OCI-M1 (cell line): Measurements from ENCODE around the gene CFAP99.
"Not testable (repeated sequence)": the region's sequence is repeated elsewhere in the genome, so short reads cannot be mapped to it uniquely, and the experiment has no call there.

Experiments
- DNase-seq: peaks from one replicate; lab custom pipeline; 2025; lab: John Stamatoyannopoulos, UW

CFAP99 gene

DNA sequence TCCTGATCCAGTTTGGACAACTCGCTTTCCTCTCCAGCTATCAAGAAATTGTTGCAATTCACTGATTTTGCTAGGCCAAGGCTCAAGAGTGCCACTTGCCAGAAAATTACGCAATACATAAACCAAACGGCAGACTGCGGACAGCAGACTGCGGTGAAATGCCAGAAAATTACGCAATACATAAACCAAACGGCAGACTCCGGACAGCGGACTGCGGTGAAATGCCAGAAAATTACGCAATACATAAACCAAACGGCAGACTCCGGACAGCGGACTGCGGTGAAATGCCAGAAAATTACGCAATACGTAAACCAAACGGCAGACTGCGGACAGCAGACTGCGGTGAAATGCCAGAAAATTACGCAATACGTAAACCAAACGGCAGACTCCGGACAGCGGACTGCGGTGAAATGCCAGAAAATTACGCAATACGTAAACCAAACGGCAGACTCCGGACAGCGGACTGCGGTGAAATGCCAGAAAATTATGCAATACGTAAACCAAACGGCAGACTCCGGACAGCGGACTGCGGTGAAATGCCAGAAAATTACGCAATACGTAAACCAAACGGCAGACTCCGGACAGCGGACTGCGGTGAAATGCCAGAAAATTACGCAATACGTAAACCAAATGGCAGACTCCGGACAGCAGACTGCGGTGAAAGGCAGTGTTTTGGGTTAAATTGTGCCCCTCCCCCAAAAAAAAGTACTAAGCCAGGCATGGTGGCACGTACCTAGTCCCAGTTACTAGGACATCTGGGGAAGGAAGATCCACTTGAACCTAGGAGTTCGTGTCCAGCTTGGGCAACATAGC lies 11.4 kb downstream of the CFAP99 start:
- DNase-seq: not testable (repeated sequence)

- DNase-seq: no peak
These were observed 13.2 kb downstream of the CFAP99 start for GRCh38 chr4:2432004-2432403.

DNA sequence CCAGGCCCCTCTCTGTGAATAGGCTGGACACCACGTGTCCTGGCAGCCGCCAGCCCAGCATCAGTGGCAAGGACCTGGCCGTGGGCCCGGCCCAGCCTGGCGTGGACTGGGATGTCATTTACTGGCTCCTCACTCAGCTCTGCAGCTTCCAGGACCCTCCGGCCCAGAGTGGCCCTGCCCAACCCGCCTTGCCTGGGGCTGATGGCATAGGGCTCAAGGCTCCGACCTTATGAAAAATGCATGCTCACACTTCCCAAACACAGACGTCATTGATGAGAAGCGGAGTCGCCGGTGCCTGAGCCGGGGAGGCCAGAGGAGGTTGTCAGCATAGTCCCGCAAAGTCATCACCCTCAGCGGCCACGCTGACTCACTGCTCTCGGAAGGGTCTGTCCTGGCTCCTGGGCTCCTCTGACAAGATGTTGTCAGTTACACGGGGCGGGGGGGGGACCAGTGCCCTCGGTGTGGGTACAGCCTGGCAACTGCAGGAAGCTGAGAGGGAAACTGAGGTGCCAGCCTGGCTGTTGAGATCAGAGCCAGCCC lies 14.3 kb downstream of the CFAP99 start:
- peak; percentile 47 for DNase-seq

- no peak for DNase-seq
These were observed 15.0 kb downstream of the CFAP99 start for GRCh38 chr4:2433609-2434350.

DNA sequence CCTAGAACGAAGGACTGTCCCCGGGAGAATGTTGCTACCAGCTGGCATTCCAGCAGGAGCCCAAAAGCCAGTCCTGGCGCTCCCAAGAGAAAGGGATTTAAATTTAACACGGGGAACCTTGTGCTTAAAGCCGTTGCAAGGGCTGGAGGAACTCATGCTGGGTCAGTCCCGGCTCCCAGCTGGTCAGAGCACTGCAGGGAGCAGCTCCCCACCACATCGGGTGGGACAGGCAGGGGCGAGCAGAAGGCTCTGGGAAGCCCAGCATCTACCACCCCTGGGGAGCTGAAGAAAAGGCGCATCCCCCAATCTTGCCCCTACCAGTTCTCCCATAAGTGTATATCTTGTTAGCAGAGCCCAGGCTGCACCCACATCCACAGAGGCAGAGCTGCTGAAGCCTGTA lies 15.7 kb downstream of the CFAP99 start:
- no peak for DNase-seq

- DNase-seq: peak; percentile 23
These were observed 17.5 kb downstream of the CFAP99 start for GRCh38 chr4:2436301-2436700.

GRCh38 chr4:2436761-2437474 lies 18.2 kb downstream of the CFAP99 start:
- DNase-seq: no peak

GRCh38 chr4:2437475-2438215 lies 18.9 kb downstream of the CFAP99 start:
- no peak for DNase-seq

DNA sequence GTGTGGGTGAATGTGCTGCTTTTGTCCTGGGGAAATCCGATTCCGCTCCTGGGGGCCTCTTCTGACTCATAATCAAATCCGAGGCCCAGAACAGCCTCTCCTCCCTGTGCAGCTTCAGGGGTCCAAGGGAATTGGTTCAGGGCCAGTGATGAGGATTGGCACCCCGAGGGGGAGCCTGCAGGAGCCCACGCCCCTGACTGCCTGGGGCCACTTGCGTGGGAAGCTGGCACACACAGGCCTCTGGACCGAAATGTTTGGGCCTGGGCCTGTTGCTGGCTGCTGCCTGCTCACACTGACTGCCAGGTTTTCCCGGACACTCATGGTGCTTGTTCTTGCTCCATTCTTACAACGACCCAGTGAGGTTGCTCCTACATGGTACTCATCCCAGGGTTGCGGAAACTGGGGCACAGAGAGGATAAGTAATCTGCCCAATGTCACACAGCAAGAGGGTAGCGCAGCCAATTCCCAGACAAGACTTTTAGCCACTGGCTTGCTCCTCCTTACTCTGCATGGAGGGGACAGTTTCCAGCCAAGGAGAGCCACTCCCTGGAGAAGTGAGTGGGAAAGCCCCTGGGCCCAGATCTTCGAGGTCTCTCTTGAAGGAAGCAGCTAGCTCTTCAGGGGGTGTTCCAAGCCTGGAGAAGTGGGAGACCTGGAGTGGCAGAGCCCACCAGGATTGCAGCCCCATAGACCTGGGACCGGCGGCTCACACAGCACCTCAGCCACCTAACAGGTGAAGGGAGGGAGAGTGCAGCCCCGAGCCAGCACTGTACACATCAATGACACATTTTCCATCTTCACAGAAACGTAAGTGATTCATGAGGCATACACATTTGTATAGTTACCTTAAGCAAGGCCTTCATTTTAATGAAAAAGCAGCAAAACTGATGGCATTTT lies 20.3 kb downstream of the CFAP99 start:
- no peak for DNase-seq

- DNase-seq: peak; percentile 88
These were observed 22.8 kb downstream of the CFAP99 start for GRCh38 chr4:2441393-2442174.

DNA sequence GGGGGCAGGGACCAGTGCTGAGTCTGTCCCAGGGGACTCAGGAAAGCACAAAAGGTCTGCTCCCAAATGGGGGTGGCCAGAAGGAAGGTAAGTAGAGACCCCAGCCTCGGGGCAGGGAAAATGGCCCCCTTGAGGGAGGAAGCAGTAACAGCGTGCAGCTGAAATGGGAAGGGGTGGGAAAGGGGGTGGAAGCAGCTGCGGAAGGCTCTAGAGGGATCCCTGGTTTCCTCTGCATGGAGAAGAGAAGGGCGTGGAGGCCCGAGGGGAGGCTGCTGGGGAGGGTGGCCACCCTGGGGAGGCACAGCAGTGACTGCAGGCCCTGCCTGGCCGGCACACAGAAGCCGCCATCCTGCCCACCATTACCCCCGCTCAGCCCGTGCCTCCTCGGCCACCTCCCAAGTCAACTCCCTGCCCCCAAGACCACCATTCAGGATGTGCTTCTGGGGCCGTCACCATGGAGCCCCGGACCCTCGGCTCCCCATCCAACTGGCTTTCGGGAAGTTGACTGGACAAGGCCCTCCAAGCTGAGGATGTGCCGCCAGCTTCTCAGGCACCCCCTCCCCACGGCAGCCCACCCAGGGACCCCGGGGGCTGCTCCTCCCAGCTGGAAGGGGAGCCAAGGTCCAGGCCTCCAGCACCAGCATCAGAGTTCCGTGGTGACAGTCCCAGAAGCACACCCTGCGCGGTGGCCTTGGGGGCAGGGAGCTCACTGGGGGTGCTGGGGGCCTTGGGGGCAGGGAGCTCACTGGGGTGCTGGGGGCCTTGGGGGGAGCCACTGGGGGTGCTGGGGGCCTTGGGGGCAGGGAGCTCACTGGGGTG lies 23.6 kb downstream of the CFAP99 start:
- no peak for DNase-seq

DNA sequence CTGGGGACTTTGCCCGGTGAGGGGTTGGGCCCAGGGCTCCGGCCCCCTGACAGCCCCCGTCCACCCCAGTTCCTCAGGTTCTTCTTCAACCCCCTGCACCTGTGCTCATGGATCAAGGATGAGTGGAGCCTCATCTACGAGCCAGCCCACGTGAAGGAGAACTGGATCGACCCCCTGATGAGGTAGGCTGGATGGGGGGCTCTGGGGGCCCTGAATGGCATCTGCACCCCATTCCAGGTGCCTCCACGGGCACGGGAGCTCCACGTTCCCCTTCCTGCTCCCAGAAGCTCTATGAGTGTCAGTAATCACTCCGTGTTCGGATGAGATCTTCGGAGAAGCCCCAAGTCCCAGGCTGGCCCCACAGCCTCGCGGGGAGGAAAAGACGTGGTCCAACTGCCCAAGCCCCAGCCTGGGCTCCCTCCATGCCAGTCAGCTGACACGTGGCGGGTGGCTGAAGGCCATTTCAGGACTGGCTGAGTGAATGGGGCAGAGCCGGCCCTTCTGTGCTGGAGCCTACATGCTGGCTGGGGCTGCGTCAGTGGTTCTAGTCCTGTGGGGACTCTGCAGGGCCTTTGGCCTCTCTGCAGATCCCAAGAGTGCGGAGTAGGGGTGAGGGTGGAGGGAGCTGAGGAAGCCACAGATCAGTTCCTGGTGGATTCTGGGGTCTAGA lies 24.4 kb downstream of the CFAP99 start:
- no peak for DNase-seq

GRCh38 chr4:2443956-2444740 lies 25.4 kb downstream of the CFAP99 start:
- DNase-seq: no peak

DNA sequence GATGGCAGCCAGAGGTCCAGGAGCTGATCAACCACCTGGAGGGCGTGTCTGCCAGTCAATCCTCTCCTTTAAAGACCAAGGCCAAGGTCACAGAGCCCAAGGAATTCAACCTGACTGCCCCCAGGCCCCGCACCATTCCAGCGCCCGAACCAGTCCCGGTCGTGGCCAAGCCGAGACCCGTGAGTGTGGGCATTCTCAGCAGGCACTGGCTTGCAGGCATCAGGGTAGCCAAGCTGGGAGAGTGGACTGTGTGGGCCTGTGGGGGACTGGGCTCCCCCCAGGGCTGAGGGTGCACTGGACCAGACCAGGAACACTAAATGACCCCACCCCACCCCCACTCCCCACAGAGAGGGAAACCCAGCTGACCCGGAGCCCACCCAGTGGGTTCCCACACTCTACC lies 26.4 kb downstream of the CFAP99 start:
- DNase-seq: no peak

DNA sequence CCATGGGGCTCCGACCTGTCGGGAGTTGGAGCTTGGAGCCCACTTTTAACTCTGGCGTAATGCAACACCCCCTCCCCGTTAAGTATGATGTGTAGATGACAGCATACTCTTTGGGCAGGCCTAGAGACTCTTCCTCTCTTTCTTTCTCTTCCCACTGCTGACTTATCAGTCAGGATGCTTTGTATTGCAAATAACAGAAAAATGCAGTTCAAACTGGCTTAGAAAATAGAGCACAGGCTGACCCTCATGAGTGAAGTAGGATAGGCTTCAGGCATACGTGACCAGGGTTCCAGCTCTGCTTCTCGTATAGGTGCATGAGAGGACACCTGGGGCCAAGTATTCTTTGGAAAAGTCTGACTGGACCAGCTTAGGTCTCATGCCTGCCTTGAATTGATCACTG lies 26.8 kb downstream of the CFAP99 start:
- DNase-seq: no peak

DNA sequence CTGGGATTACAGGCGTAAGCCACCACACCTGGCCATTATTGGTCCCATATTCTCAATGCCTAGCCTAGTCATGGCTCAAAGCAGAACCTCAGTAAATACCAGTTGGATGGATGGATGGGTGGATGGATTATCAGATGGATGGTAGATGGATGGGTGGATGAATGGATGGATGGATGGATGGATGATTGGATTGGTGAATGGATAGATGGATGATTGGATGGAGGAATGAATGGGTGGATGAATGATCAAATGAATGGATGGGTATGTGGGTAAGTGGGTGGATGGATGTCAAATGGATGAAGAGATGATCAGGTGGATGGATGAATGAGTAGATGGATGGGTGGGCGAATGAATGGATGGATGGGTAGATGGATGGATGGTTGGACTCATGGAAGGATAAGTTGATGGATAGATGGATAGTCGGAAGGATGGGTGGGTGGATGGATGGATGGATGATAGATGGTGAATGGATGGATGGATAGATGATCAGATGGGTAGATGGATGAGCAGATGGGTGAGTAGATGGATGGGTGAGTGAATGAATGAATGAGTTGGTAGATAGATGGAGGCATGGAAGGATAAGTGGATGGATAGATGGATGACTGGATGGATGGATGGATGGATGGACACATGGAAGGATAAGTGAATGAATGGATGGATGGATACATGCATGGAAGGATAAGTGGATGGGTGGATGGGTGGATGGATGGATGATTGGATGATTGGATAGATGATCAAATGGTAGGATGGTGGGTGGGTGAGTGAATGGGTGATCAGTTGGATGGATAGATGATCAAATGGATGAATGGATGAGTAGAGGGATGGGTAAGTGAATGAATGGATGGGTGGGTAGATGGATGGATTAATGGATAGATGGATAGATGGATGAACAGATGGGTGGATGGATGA lies 28.2 kb downstream of the CFAP99 start:
- no peak for DNase-seq

DNA sequence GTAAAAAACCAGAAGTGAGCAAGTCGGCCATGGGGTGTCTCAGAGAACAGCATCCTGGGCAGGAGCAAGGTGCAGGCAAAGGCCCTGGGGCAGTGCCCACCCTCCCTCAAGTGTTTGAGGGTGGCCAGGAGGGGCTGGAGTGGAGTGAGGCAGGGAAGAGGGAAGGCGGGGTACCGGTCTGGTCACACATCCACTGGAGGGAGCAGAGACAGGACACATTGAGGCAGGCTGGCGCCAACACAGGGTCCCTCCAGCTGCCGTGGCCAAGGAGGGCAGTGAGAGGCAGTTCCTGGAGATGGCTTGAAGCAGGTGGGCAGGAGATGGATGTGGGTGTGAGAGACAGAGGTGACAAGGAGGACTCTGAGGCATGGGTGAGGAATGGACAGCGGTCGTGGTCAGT lies 29.8 kb downstream of the CFAP99 start:
- no peak for DNase-seq
